GM12891 (cell line): ENCODE data around the gene CMSS1.

Experiments
- POLR2A ChIP-seq: IDR thresholded peaks from 2 replicates; pipeline ENCODE4 v1.6.1; 2011; ENCODE audit warnings: low read depth, low read length, control low read depth
- POLR2AphosphoS5 ChIP-seq: IDR thresholded peaks from 2 replicates; pipeline ENCODE4 v1.6.1; 2011; ENCODE audit warnings: low read depth, low read length, control low read depth
- SPI1 ChIP-seq: IDR thresholded peaks from 2 replicates; pipeline ENCODE4 v1.6.1; 2011; ENCODE audit warnings: low read depth, low read length, control low read depth

- TF ChIP-seq POLR2AphosphoS5, result no peak
- no peak for TF ChIP-seq POLR2A
- peak; percentile 34 for TF ChIP-seq SPI1
Observed at GRCh38 chr3:100003609-100004503, 186.2 kb downstream of the CMSS1 start.
